ENCODE data around the gene HAUS3. TPM values are rescaled to one million over a fixed set of nuclear protein-coding genes. Genes with fewer than 3 reads are reported as not detected.

The HAUS3 gene
- polyA plus RNA-seq, 3 donors: 4.4 to 5.5 (median 5.0) TPM

DNA sequence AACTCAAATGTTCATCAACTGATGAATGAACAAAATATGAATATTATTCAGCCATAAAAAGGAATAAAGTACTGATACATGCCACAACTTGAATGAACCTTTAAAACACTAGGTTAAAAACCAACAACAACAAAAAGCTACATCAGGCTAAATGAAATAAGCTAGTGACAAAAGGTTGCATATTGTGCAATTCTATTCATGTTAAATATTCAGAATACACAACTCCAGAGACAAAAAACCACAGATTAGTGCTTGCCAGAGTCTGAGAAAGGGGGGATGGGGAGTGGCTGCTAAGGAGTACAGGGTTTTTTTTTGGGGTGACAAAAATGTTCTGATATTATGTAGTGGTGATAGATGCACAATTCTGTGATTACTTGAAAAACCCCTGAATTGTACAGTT, 58.5 kb downstream of the HAUS3 start:
- Mint-ChIP-seq H3K27ac (no peak overlapping the region), H3K9me3 (peaks cover 10 to 35% (median 20%) of the 10 kb centered on the region in 7 donors), H3K36me3 (peaks cover 0 to 2% of the 10 kb centered on the region in 2 donors), H3K4me1 (peaks cover 9% of the 10 kb centered on the region), H3K4me3 (no peak overlapping the region), H3K27me3 (ENCODE audit: low read depth in 3 of 3) (peaks cover 1 to 4% (median 3%) of the 10 kb centered on the region in 3 donors)
- Histone ChIP-seq H2AFZ (ENCODE audit: insufficient read depth, low read depth, low read length, poor library complexity, severe bottlenecking) (no peak overlapping the region), H3K9ac (ENCODE audit: insufficient read depth, low read length, poor library complexity, severe bottlenecking) (no peak overlapping the region), H3K4me2 (replicated peaks; ENCODE audit: extremely low read depth, low read length, poor library complexity, severe bottlenecking) (no peak overlapping the region), H3K4me3 (replicated peaks in 1 of 3; ENCODE audit: low read depth in 2 of 3, low read length in 3 of 3) (no peak overlapping the region), H3K79me2 (ENCODE audit: insufficient read depth, low read length) (no peaks in the 10 kb centered on the region), H3K36me3 (replicated peaks in 1 of 2; ENCODE audit: control insufficient read depth in 1 of 2, insufficient read depth in 2 of 2, low read length in 2 of 2) (no peaks in the 10 kb centered on the region), H3K27ac (ENCODE audit: low read depth in 1 of 2, low read length in 2 of 2) (no peak overlapping the region), H3K27me3 (ENCODE audit: control insufficient read depth in 2 of 2, insufficient read depth in 2 of 2, low read length in 2 of 2) (no peaks in the 10 kb centered on the region), H4K20me1 (ENCODE audit: insufficient read depth, low read length) (no peaks in the 10 kb centered on the region), H3K9me3 (replicated peaks in 1 of 2; ENCODE audit: control insufficient read depth in 1 of 2, insufficient read depth in 1 of 2, low read length in 2 of 2) (peaks cover 6 to 15% of the 10 kb centered on the region in 2 donors), H3K4me1 (ENCODE audit: control insufficient read depth in 1 of 2, insufficient read depth in 2 of 2, low read length in 2 of 2) (no peaks in the 10 kb centered on the region)
- intact Hi-C loops (cut with micrococcal nuclease): no loop called here
- TF ChIP-seq, protein P1, sequence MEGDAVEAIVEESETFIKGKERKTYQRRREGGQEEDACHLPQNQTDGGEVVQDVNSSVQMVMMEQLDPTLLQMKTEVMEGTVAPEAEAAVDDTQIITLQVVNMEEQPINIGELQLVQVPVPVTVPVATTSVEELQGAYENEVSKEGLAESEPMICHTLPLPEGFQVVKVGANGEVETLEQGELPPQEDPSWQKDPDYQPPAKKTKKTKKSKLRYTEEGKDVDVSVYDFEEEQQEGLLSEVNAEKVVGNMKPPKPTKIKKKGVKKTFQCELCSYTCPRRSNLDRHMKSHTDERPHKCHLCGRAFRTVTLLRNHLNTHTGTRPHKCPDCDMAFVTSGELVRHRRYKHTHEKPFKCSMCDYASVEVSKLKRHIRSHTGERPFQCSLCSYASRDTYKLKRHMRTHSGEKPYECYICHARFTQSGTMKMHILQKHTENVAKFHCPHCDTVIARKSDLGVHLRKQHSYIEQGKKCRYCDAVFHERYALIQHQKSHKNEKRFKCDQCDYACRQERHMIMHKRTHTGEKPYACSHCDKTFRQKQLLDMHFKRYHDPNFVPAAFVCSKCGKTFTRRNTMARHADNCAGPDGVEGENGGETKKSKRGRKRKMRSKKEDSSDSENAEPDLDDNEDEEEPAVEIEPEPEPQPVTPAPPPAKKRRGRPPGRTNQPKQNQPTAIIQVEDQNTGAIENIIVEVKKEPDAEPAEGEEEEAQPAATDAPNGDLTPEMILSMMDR (IDR thresholded peaks at IDR 0.05): no peak
- DNase-seq: no peak

DNA sequence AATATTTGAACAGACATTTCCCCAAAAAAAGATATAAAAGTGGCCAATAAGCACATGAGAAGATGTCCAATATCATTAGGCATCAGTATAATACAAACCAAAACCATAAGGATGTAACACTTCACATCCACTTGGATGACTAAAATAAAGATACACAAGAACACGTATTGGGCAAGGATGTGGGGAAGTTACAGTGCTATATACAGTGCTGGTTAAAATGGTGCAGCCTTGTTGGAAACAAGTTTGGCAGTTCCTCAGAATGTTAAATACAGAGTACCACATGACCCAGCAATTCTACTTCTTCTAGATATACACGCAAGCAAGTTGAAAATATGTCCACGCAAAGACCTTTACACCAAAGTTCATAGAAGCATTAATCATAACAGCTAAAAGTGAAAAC, 58.9 kb downstream of the HAUS3 start:
- Histone ChIP-seq H3K4me1 (ENCODE audit: control insufficient read depth in 1 of 2, insufficient read depth in 2 of 2, low read length in 2 of 2) (no peaks in the 10 kb centered on the region), H3K27ac (ENCODE audit: low read depth in 1 of 2, low read length in 2 of 2) (no peak overlapping the region), H3K4me2 (replicated peaks; ENCODE audit: extremely low read depth, low read length, poor library complexity, severe bottlenecking) (no peak overlapping the region), H2AFZ (ENCODE audit: insufficient read depth, low read depth, low read length, poor library complexity, severe bottlenecking) (no peak overlapping the region), H4K20me1 (ENCODE audit: insufficient read depth, low read length) (no peaks in the 10 kb centered on the region), H3K4me3 (replicated peaks in 1 of 3; ENCODE audit: low read depth in 2 of 3, low read length in 3 of 3) (no peak overlapping the region), H3K79me2 (ENCODE audit: insufficient read depth, low read length) (no peaks in the 10 kb centered on the region), H3K36me3 (replicated peaks in 1 of 2; ENCODE audit: control insufficient read depth in 1 of 2, insufficient read depth in 2 of 2, low read length in 2 of 2) (no peaks in the 10 kb centered on the region), H3K9me3 (replicated peaks in 1 of 2; ENCODE audit: control insufficient read depth in 1 of 2, insufficient read depth in 1 of 2, low read length in 2 of 2) (peaks cover 6 to 13% of the 10 kb centered on the region in 2 donors), H3K27me3 (ENCODE audit: control insufficient read depth in 2 of 2, insufficient read depth in 2 of 2, low read length in 2 of 2) (no peaks in the 10 kb centered on the region), H3K9ac (ENCODE audit: insufficient read depth, low read length, poor library complexity, severe bottlenecking) (no peak overlapping the region)
- peak in 1 of 3 donors; percentile 6 for DNase-seq
- H3K36me3 Mint-ChIP-seq: peaks cover 0 to 2% of the 10 kb centered on the region in 2 donors
- TF ChIP-seq, protein P1 (IDR thresholded peaks at IDR 0.05): no peak
- H3K4me3 Mint-ChIP-seq: no peak overlapping the region
- H3K27ac Mint-ChIP-seq: no peak overlapping the region
- peaks cover 0 to 4% (median 3%) of the 10 kb centered on the region in 3 donors for H3K27me3 Mint-ChIP-seq (ENCODE audit: low read depth in 3 of 3)
- WGBS (ENCODE audit: insufficient coverage): 83% methylated on average over 1 of the region's 3 CpGs
- H3K9me3 Mint-ChIP-seq: peaks cover 10 to 31% (median 17%) of the 10 kb centered on the region in 7 donors
- peaks cover 9% of the 10 kb centered on the region for H3K4me1 Mint-ChIP-seq
- intact Hi-C loops (cut with micrococcal nuclease): no loop called here
